Fibroblast of the conjunctiva (primary cell): ENCODE data around the gene BMP8A.
"Not testable (repeated sequence)": the region's sequence is repeated elsewhere in the genome, so short reads cannot be mapped to it uniquely, and the experiment has no call there.

ENCODE experiments used
- DNase-seq: peaks from one replicate; pipeline ENCODE4 v3.0.0-alpha.2; 2010; ENCODE audit warnings: low read depth

BMP8A gene

DNA sequence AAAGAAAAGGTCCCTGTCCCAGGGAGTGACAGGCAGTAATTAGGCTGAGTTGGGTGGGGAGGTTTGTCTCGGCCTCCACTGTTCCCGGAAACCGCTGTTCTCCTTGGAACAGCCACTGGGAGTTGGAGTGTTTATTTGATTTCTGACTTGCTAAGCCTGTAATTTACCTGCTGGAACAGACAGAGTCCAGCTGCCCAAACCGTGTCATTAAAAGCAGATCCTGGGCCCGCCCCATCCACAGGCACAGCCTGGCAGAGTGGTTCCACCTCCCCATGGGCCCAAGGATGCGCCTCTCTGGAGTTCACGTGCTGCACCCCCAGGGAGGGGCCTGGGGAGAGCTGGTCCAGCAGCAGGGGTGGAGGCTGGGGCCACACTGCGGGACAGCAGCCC is 35.7 kb downstream of the BMP8A start:
- DNase-seq, result not testable (repeated sequence)

DNA sequence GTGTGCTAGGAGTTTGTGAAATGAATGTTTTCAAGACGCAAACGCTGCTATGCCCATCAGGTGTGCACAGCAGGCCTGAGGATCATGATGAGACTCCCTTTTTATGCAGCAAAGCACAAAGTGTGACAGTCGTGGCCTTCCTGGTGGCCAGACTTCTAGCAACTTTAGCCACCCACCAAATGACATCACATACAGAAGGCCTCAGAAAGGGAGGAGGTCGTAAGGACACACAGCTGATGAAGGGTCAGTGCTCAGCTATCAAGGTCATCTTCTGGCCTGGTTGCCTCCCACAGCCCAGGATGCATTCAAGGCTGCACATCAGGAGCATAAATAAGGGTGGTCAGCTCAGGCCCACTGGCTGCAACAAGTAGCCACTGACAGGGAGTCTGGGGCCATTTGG is 36.6 kb downstream of the BMP8A start:
- no peak for DNase-seq

GRCh38 chr1:39529901-39530535 is 38.6 kb downstream of the BMP8A start:
- no peak for DNase-seq

DNA sequence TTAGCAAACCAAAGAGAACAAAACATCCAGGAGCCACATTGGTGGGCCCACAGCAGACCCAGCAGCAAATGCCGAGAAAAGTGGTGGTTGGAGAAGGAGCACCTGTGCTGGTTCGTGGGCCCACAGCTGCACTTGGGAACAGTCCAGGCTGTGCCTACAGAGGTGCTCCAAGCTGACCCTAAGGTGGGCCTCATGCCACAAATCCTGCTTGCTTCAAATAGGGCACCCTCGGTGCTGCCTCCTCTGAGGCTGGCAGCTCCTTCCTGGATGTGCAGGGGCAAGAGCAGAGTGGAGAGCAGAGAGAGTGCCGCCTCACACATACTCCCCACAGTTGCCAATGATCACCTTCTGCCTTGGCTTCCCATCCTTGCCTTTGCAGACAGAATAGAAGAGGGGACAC is 40.1 kb downstream of the BMP8A start:
- DNase-seq, result no peak

GRCh38 chr1:39533442-39533841 is 42.0 kb downstream of the BMP8A start:
- no peak for DNase-seq

- DNase-seq, result no peak
Measured at GRCh38 chr1:39538531-39539251, 47.3 kb downstream of the BMP8A start.

DNA sequence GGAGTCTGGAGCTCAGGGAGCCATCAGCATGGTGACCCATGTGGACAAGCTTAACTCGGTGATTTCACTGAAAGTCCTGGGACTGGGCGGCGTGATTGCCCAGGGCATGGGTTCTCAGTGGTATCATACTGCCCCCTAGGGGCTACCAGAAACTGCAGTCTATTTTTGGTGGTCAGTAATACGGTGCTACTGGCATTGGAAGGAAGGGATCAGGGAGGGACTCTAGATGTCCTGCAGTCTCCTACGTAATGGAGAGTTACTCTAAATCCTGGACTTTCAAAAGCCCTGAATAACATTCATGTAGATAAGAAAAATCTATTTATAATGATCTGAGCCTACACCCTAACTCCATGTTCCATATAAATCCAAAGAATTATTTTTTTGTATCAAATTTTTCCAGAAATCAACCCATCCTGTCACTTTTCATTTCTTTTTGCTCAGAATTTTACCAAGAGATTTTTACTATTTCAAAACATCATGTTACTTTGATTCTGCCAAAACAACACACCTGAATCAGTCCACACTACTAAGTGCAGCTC is 47.9 kb downstream of the BMP8A start:
- peak; percentile 56 for DNase-seq

- DNase-seq, result peak; percentile 56
Measured at GRCh38 chr1:39540504-39541031, 49.1 kb downstream of the BMP8A start.

- no peak for DNase-seq
Measured at GRCh38 chr1:39542924-39543323, 51.5 kb downstream of the BMP8A start.

- DNase-seq, result no peak
Measured at GRCh38 chr1:39544327-39544726, 52.9 kb downstream of the BMP8A start.

- DNase-seq, result no peak
Measured at GRCh38 chr1:39545531-39545930, 54.1 kb downstream of the BMP8A start.

DNA sequence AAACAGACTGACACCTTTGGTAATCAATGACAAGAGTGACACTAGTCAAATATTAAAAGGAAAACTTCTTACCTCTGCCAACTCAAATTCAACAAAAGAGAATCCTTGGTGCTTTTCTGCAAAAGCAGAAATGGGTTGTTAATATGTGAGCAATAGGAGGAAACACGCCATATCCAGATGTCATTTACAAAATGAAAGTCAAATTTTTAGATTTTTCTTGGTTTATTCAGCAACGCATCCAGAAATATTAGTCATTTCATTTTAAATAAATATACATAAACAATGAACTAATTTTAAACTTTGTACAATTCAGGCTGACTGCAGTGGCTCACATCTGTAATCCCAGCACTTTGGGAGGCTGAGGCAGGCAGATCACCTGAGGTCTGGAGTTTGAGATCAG is 62.8 kb downstream of the BMP8A start:
- DNase-seq, result no peak

DNA sequence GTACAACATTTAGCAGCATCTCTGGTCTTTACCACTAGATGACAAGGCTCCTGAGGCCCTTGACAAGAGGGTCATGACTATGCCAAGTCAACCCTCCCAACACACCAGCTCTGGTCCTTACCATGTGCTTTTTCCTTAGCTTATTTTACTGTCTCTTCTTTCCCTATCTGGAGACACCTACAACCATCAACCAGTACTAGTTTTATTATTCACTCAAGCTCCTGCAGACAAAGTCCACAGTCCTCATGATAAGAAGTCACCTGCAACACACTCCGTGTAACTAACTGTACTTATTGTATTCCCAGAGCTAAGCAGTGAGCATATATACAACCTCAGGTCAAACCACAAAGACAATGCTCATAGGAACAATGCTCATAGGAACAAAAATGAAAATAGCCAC is 69.8 kb downstream of the BMP8A start:
- DNase-seq, result no peak

GRCh38 chr1:39562886-39563285 is 71.5 kb downstream of the BMP8A start:
- no peak for DNase-seq

GRCh38 chr1:39563669-39564068 is 72.2 kb downstream of the BMP8A start:
- DNase-seq, result no peak

DNA sequence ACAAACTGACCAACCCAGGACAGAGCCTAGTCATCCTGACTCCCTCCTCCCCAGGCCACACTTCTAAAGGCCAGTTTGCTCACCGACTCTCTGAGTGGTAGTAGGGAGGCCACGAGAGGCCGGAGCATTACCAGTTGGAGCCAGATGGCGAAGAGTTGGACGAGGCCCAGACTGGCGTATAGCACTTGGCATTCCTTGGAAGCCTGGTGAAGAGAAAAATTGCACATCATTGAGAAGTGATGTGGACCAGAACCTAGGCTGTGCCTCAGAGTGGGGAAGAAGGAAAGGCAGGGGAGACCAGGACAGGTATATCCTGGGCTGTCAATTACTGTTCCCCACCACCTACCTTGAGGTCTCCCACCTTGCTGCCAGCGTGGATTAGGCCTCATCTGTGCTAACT is 72.9 kb downstream of the BMP8A start:
- no peak for DNase-seq

GRCh38 chr1:39564941-39565340 is 73.5 kb downstream of the BMP8A start:
- DNase-seq, result no peak

GRCh38 chr1:39566441-39567137 is 75.2 kb downstream of the BMP8A start:
- DNase-seq, result no peak

DNA sequence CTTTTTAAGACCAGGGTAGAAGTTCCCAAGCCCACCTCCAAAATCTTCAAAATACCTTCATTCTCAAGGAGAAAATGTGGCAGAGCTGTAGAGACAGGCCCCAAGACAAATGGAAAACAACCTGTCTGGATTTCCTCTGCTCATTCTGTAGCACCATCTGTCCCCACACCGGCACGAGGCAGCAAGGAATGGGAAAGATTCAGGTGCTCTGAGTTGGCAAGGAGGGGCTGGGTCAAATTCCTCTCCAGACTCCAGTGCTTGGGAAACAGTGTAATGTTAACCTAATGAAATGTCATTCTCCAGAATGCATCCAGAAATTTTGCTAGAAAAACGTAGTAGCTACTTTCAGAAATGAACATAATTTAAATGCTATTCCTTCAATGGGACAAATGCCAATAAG is 75.9 kb downstream of the BMP8A start:
- no peak for DNase-seq

- no peak for DNase-seq
Measured at GRCh38 chr1:39568208-39568607, 76.8 kb downstream of the BMP8A start.

DNA sequence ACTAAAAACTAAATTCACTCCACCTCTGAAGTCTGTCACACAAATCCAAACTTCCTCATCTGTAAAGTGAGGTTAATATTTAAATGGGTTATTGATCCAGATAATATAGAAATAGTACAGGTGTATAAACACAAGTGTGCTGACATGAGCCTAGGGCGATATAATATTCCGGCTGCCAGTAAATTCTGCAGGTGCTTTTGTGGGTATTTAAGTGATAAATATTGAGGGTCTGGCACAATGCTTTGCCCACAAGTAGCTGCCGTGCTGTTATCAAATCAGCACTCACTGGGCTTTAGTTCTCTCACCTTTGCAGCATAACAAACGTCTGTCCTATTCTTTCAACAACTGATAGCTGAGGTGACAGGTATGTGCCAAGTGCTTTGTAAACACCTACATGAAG is 77.6 kb downstream of the BMP8A start:
- DNase-seq, result no peak

GRCh38 chr1:39570477-39571177 is 79.2 kb downstream of the BMP8A start:
- DNase-seq, result no peak
